CD14-positive monocyte (primary cell): ENCODE data around the gene PCBP3. TPM values are rescaled to one million over a fixed set of nuclear protein-coding genes. Genes with fewer than 3 reads are reported as not detected.

ENCODE experiments used
- DNase-seq, 3 donors: peaks; one replicate each; pipeline ENCODE4 v3.0.0-alpha.2; 2011 to 2022
- H2AFZ ChIP-seq: 2 replicates; pipeline ENCODE4 v1.6.0; 2012; ENCODE audit warnings: mild to moderate bottlenecking, low read depth, low read length, inconsistent platforms; ENCODE audit not compliant: insufficient read depth, poor library complexity, severe bottlenecking
- H3K27ac ChIP-seq, 2 donors: 1 replicate in 1 of 2; 2 replicates in 1 of 2; pipeline ENCODE4 v1.5.1; 2012 to 2013; ENCODE audit warnings: low read length in 2 of 2, control low read depth in 1 of 2, inconsistent platforms in 1 of 2, low read depth in 1 of 2, mild to moderate bottlenecking in 1 of 2
- H3K27me3 ChIP-seq, 2 donors: one replicate each; pipeline versions ENCODE4 v1.6.0 to v1.6.1; 2011 to 2013; ENCODE audit warnings: low read length in 2 of 2; ENCODE audit not compliant: control insufficient read depth in 2 of 2, insufficient read depth in 2 of 2
- H3K36me3 ChIP-seq, 2 donors: replicated peaks in 1 of 2; 1 replicate in 1 of 2; 2 replicates in 1 of 2; pipeline versions ENCODE4 v1.5.1 to v1.6.1; 2012 to 2013; ENCODE audit warnings: low read length in 2 of 2, control low read depth in 1 of 2, inconsistent platforms in 1 of 2, mild to moderate bottlenecking in 1 of 2; ENCODE audit not compliant: insufficient read depth in 2 of 2, control insufficient read depth in 1 of 2
- H3K4me1 ChIP-seq, 2 donors: 1 replicate in 1 of 2; 2 replicates in 1 of 2; pipeline versions ENCODE4 v1.5.1 to v1.6.1; 2012 to 2013; ENCODE audit warnings: low read length in 2 of 2, control low read depth in 1 of 2, inconsistent platforms in 1 of 2, mild to moderate bottlenecking in 1 of 2, moderate library complexity in 1 of 2; ENCODE audit not compliant: insufficient read depth in 2 of 2, control insufficient read depth in 1 of 2
- H3K4me2 ChIP-seq: replicated peaks from 2 replicates; pipeline ENCODE3; 2012; ENCODE audit warnings: low read length, moderate library complexity, mild to moderate bottlenecking; ENCODE audit not compliant: poor library complexity, severe bottlenecking; ENCODE audit errors: extremely low read depth
- H3K4me3 ChIP-seq, 3 experiments: fragments of 200-600 bp in 1 of 3; sonication (generic) in 1 of 3; replicated peaks in 1 of 3; 1 replicate in 2 of 3; 2 replicates in 1 of 3; pipeline ENCODE4 v1.5.1; 2011 to 2013; ENCODE audit warnings: low read length in 3 of 3, mild to moderate bottlenecking in 3 of 3, control low read depth in 2 of 3, low read depth in 2 of 3, inconsistent platforms in 1 of 3, moderate library complexity in 1 of 3
- H3K79me2 ChIP-seq: 2 replicates; pipeline ENCODE4 v1.6.0; 2012; ENCODE audit warnings: mild to moderate bottlenecking, control low read depth, inconsistent platforms, low read length, moderate library complexity; ENCODE audit not compliant: insufficient read depth
- H3K9ac ChIP-seq: 2 replicates; pipeline ENCODE4 v1.6.0; 2017; ENCODE audit warnings: low read length, mild to moderate bottlenecking; ENCODE audit not compliant: insufficient read depth, poor library complexity, severe bottlenecking
- H3K9me3 ChIP-seq, 2 donors: replicated peaks in 1 of 2; 1 replicate in 1 of 2; 2 replicates in 1 of 2; pipeline versions ENCODE4 v1.5.1 to v1.6.1; 2012 to 2013; ENCODE audit warnings: low read length in 2 of 2, control low read depth in 1 of 2; ENCODE audit not compliant: control insufficient read depth in 1 of 2, insufficient read depth in 1 of 2
- H4K20me1 ChIP-seq: 2 replicates; pipeline ENCODE4 v1.6.0; 2012; ENCODE audit warnings: mild to moderate bottlenecking, low read length, control low read depth, moderate library complexity; ENCODE audit not compliant: insufficient read depth
- H3K27ac Mint-ChIP-seq, 7 donors: one replicate each; pipeline ENCODE4 v1.8.0; 2020; ENCODE audit warnings: mild to moderate bottlenecking in 7 of 7, mixed read lengths in 7 of 7, moderate library complexity in 6 of 7, inconsistent platforms in 2 of 7
- H3K27me3 Mint-ChIP-seq, 3 donors: one replicate each; pipeline ENCODE4 v1.8.0; 2021 to 2022; ENCODE audit warnings: low read depth in 3 of 3, mild to moderate bottlenecking in 3 of 3, mixed read lengths in 3 of 3, moderate library complexity in 3 of 3, inconsistent platforms in 1 of 3
- H3K36me3 Mint-ChIP-seq, 2 donors: one replicate each; pipeline ENCODE4 v1.8.0; 2020; ENCODE audit warnings: mixed read lengths in 2 of 2, inconsistent platforms in 1 of 2, mild to moderate bottlenecking in 1 of 2
- H3K4me1 Mint-ChIP-seq: one replicate; pipeline ENCODE4 v1.8.0; 2020; ENCODE audit warnings: mild to moderate bottlenecking, mixed read lengths
- H3K4me3 Mint-ChIP-seq, 2 donors: one replicate each; pipeline ENCODE4 v1.8.0; 2020; ENCODE audit warnings: mild to moderate bottlenecking in 2 of 2, mixed read lengths in 2 of 2, moderate library complexity in 1 of 2
- H3K9me3 Mint-ChIP-seq, 7 donors: one replicate each; pipeline ENCODE4 v1.8.0; 2020 to 2022; ENCODE audit warnings: mixed read lengths in 7 of 7, mild to moderate bottlenecking in 6 of 7, moderate library complexity in 6 of 7, inconsistent platforms in 2 of 7
- CTCF ChIP-seq: fragments of 200-600 bp; IDR thresholded peaks from one replicate; pipeline ENCODE4 v1.8.0; 2022; ENCODE audit warnings: antibody characterized with exemption, mild to moderate bottlenecking
- WGBS: methylation state at CpG from one replicate; pipeline ENCODE4 v1.1.5; 2013; ENCODE audit warnings: missing lambda C conversion rate; ENCODE audit not compliant: insufficient coverage; 5-methylcytosine and 5-hydroxymethylcytosine counted together
- intact Hi-C, 2 donors: fragments of 100-400 bp; cut with micrococcal nuclease; formaldehyde crosslinking; loops; one replicate each; pipeline versions ENCODE4 v1.15.0 to v1.15.1; 2023
- polyA plus RNA-seq, 3 donors: library from polyadenylated mRNA; depleted of rRNA in 1 of 3; unstranded in 2 of 3; stranded (reverse) in 1 of 3; fragments of 300-500 nt in 2 of 3; fragments of >200 nt in 1 of 3; fragmentation: Illumina TruSeq in 2 of 3; gene quantifications; 1 replicate in 2 of 3; 2 replicates in 1 of 3; pipeline ENCODE4 v1.2.3, GENCODE V29; 2012 to 2021

Gene PCBP3
- polyA plus RNA-seq, 3 donors: 0.34 to 0.49 TPM; not detected in 1

GRCh38 chr21:45704311-45705108 lies 61.0 kb downstream of the PCBP3 start:
- H3K36me3 Mint-ChIP-seq: no peaks in the 10 kb centered on the region
- Histone ChIP-seq H3K9ac (no peak overlapping the region), H3K4me3 (no peak overlapping the region), H3K27ac (no peak overlapping the region), H3K36me3 (no peaks in the 10 kb centered on the region), H3K27me3 (no peaks in the 10 kb centered on the region), H2AFZ (no peak overlapping the region), H4K20me1 (no peaks in the 10 kb centered on the region), H3K4me1 (peaks cover 5 to 11% of the 10 kb centered on the region in 2 donors), H3K79me2 (no peaks in the 10 kb centered on the region), H3K4me2 (no peak overlapping the region), H3K9me3 (no peaks in the 10 kb centered on the region)
- H3K4me1 Mint-ChIP-seq: peaks cover 16% of the 10 kb centered on the region
- DNase-seq: no peak
- H3K9me3 Mint-ChIP-seq: peaks cover 0 to 2% (median 0%) of the 10 kb centered on the region in 7 donors
- H3K27me3 Mint-ChIP-seq: peaks cover 0 to 2% (median 0%) of the 10 kb centered on the region in 3 donors
- WGBS: 91% methylated on average over 9 of the region's 13 CpGs
- H3K4me3 Mint-ChIP-seq: no peak overlapping the region
- TF ChIP-seq CTCF: no peak
- H3K27ac Mint-ChIP-seq: no peak overlapping the region
- intact Hi-C loops: no loop called here

GRCh38 chr21:45706299-45706698 lies 62.8 kb downstream of the PCBP3 start:
- H3K36me3 Mint-ChIP-seq: no peaks in the 10 kb centered on the region
- H3K9me3 Mint-ChIP-seq: peaks cover 0 to 7% (median 0%) of the 10 kb centered on the region in 7 donors
- Histone ChIP-seq H3K79me2 (no peaks in the 10 kb centered on the region), H3K36me3 (no peaks in the 10 kb centered on the region), H2AFZ (no peak overlapping the region), H3K4me3 (no peak overlapping the region), H4K20me1 (no peaks in the 10 kb centered on the region), H3K27me3 (no peaks in the 10 kb centered on the region), H3K9me3 (no peaks in the 10 kb centered on the region), H3K4me2 (no peak overlapping the region), H3K9ac (no peak overlapping the region), H3K4me1 (peaks cover 5 to 11% of the 10 kb centered on the region in 2 donors), H3K27ac (no peak overlapping the region)
- intact Hi-C loops: no loop called here
- peaks cover 18% of the 10 kb centered on the region for H3K4me1 Mint-ChIP-seq
- H3K27ac Mint-ChIP-seq: peak overlapping the region in 1 of 7 donors; percentile 40
- peaks cover 0 to 2% (median 0%) of the 10 kb centered on the region in 3 donors for H3K27me3 Mint-ChIP-seq
- TF ChIP-seq CTCF: no peak
- no peak for DNase-seq
- 86% methylated on average over 1 of the region's 1 CpG for WGBS
- no peak overlapping the region for H3K4me3 Mint-ChIP-seq
